Measurements from ENCODE around the gene CLSTN3.

Gene CLSTN3

GRCh38 chr12:7193674-7194073, 63.5 kb downstream of the CLSTN3 start:
- no peak for DNase-seq

- DNase-seq: no peak
Measured at GRCh38 chr12:7197841-7198240, 67.7 kb downstream of the CLSTN3 start.

- DNase-seq: no peak
Measured at GRCh38 chr12:7203109-7203508, 72.9 kb downstream of the CLSTN3 start.

GRCh38 chr12:7205091-7205490, 74.9 kb downstream of the CLSTN3 start:
- no peak for DNase-seq

- no peak for DNase-seq
Measured at GRCh38 chr12:7206691-7207090, 76.5 kb downstream of the CLSTN3 start.

GRCh38 chr12:7207866-7208625, 77.9 kb downstream of the CLSTN3 start:
- no peak for DNase-seq

All from NCI-H2171 treated with DMSO at 0.1 percent for 48 hours (cell line).